Measurements from ENCODE around the gene ATF2. TPM values are rescaled to one million over a fixed set of nuclear protein-coding genes. Genes with fewer than 3 reads are reported as not detected.

The ATF2 gene
- total RNA-seq, 1 donor from 2014 or later, result 57.9 TPM

- no peak for DNase-seq (ENCODE audit: low spot score)
Observed at GRCh38 chr2:175080479-175080878, 87.5 kb downstream of the ATF2 start.

DNA sequence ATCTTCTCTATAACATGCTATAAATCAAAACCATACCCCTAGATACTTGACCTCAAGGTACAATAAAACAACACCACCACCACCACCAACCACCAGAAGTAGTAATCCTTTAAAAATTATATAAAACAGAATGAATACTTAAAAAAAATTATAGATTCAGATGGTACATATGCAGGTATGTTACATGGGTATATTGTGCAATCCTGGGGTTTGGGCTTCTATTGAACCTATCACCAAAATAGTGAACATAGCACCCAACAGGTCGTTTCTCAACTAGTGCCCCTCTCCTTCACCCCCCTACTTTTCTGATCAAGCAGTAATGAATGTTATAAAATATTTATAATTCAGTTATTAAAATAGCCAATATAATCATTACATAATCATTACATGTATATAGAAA lies 91.7 kb downstream of the ATF2 start:
- DNase-seq (ENCODE audit: low spot score), result no peak

DNA sequence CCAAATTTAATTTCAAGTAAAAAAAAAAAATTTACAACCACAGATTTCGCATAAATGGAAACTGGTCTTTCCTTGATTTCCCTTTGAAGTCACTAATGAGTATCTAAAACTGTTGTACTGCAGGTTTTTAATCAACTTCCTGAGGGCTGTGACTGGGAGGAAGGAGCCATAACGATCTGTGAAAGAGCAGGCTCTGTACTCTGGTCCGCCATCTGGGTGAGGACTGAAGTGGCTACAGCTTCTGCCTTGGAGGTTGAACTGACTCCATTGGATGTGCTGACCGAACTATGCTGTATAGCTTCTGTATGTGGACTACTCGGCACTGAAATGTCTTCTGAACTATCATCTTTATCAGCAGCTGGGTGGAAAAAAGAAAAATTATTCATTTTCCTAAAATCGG lies 93.5 kb downstream of the ATF2 start:
- DNase-seq (ENCODE audit: low spot score), result no peak

DNA sequence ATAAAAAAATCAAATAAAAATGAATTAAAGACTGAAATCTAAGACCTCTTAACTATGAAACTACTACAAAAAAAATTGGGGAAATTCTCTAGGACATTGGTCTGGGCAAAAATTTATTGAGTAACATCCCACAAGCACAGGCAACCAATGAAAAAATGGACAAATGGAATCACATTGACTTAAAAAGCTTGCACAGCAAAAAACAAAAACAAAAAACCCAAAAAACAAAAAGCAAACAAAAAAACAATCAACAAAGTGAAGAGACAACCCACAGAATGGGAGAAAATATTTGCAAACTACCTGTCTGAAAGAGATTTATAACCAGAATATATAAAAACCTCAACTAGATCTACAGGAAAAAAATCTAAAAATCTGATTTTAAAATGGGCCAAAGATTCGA lies 99.5 kb downstream of the ATF2 start:
- DNase-seq (ENCODE audit: low spot score), result no peak

GRCh38 chr2:175066411-175066810 lies 101.6 kb downstream of the ATF2 start:
- no peak for DNase-seq (ENCODE audit: low spot score)

DNA sequence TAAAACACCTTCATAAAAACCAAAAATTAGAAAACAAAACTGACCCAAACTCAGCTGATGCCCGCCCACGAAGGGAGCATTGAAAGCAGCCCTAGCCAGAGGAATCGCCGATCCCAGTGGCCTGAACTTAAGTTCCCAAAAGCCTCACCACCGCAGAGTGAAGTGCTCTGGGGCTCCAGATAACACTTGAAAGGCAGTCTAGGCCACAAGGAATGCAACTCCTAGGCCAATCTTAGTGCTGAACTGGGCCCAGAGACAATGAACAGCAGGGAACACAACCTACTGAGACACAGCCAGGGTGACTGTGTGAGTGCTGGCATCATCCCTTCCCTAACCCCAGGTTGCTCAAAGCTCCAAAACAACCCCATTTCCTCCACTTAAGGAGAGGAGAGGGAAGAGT lies 103.2 kb downstream of the ATF2 start:
- no peak for DNase-seq (ENCODE audit: low spot score)

GRCh38 chr2:175063741-175064140 lies 104.3 kb downstream of the ATF2 start:
- no peak for DNase-seq (ENCODE audit: low spot score)

DNA sequence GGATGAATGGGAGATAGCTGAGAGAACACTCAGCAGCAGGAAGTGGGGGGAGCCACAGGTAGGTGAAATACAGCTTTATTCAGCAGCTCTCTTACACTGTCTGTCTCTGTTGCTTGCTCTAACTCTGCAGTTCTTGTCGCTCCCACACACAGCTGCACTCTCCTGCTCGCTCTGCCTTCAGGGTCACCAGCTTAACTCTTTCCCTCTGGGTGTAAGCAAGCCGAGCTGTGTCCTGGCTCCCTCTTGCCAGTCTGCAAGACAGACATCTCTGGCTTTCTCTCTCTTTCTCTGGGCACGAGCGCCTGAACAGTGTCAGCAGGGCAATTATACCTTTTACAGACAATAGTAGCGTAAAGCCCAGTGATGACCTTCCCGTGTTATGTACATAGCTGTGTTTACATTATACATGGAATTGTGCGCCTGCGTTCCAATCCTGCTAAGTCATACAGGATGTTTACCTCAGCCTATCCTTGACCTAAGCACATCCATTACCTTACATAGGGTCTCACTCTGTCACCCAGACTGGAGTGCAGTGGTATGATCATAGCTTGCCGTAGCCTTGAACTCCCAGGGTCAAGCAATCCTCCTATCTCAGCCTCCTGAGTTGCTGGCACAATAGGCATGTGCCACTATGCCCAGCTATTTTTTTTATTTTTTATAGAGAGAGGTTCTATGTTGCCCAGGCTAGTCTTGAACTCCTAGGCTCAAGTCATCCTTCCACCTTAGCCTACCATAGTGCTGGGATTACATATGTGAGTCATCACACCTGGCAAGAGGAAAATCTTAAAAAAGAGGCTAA lies 105.0 kb downstream of the ATF2 start:
- DNase-seq (ENCODE audit: low spot score), result no peak

GRCh38 chr2:175057078-175057685 lies 110.8 kb downstream of the ATF2 start:
- no peak for DNase-seq (ENCODE audit: low spot score)

DNA sequence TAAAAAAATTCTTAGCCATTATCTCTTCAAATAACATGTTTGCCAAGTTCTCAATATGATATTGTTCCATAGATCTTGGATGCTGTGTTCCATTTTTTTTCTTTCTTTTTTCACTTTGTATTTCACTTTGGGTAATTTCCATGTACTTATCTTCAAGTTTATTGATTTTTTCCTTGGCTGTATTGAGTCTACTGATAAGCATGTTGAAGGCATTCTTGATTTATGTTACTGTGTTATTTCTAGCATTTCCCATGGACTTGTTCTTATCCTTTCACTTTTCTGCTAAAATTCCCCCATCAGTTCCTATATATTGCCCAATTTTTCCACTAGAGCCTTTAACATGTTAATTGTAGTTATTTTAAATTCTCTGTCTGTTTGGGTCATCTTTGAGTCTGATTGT lies 112.0 kb downstream of the ATF2 start:
- DNase-seq (ENCODE audit: low spot score), result no peak

DNA sequence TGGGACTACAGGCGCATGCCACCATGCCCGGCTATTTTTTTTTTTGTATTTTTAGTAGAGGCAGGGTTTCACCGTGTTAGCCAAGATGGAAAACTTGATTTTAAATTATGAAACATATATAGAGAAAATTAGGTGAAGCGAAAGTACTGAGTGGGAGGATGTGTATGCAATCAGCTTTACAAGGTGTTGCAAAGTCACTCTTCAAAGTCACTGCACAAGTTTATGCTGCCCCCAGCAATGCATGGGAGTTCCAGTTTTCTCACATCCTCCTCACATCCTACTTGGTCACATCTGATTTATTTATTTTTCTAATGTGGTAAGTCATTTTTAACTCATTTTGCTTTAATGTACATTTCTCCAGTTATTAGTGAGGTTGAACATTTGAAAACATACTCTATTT lies 113.7 kb downstream of the ATF2 start:
- DNase-seq (ENCODE audit: low spot score), result no peak

- DNase-seq (ENCODE audit: low spot score), result no peak
Observed at GRCh38 chr2:175049661-175050060, 118.3 kb downstream of the ATF2 start.

GRCh38 chr2:175048275-175048674 lies 119.7 kb downstream of the ATF2 start:
- no peak for DNase-seq (ENCODE audit: low spot score)

GRCh38 chr2:175039490-175039889 lies 128.5 kb downstream of the ATF2 start:
- no peak for DNase-seq (ENCODE audit: low spot score)

GRCh38 chr2:175039031-175039430 lies 129.0 kb downstream of the ATF2 start:
- DNase-seq (ENCODE audit: low spot score), result no peak

DNA sequence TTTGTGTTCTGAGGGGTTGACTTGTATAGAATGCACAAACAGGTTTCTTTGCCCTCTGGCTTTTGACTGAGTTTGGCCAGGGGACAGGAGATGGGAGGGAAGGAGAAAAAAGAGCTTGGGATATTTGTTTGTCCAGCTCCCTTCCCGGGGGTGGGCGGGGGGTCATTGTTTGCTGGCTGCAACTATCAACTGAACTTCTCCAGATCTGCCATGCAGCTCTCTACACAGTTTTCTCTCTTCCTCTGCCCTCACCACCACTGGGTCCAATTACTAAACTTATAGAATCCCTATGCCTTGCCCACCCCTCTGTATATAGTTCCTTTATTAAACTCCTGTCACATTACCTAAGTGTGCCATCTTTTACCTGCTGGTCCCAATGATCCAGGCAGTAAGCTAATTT lies 130.1 kb downstream of the ATF2 start:
- no peak for DNase-seq (ENCODE audit: low spot score)

DNA sequence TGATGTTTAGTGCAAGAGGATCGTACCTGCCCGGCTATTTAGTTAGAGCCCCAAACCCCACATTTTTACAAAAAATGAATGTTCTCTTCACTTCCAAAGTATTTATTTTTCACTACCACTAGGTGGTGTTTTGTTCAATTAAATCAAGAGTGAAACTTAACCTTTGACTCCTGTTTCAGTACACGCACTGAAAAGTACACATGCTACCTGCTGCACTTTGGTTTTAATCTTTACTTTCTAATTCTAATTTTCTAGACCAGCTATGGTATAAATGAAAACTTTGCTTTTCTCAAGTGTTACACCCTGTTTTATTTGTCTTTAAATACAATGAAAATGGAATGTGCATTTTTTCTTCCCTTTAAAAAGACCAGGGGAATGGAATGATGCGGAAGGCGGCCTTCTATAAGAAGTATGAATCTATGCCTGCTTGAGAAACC lies 131.4 kb downstream of the ATF2 start:
- no peak for DNase-seq (ENCODE audit: low spot score)

DNA sequence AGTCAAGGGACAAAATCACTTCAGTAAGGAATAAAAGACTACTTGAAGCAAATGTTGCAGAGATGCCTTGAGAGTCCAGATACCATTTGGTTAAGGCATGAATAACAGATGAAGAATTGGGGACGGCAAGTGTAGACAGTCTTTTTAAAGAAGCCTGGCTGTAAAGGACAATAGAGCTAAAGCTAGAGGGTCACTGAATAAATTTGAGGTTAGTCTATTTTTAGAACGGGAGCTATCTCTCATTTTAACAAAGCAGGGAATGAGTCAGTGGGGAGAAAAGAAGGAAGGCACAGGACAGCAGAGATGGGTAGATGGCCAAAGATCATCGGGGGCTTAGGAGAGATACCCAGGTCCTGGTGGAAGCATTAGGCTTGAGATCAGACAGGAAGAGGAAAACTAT lies 132.2 kb downstream of the ATF2 start:
- no peak for DNase-seq (ENCODE audit: low spot score)

DNA sequence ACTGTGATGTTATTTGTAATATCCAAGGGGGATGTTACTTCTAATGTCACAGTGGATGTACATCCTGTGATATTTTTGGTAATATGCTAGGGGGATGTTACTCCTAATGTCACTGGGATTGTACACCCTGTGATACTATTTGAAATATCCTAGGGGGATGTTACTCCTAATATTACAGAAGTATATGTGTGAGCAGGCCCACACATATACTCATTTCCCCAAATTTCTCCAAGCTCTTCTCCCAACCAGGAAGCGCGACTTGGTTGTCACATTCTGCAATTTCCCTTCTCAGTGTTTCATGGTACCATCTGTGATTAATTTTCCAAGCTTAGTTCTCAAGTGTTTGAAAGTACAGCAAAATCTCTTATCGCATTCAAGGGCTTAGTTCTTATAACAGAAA lies 133.3 kb downstream of the ATF2 start:
- no peak for DNase-seq (ENCODE audit: low spot score)

- DNase-seq (ENCODE audit: low spot score), result peak; percentile 48
Observed at GRCh38 chr2:175030380-175031271, 137.4 kb downstream of the ATF2 start.

GRCh38 chr2:175027755-175028154 lies 140.2 kb downstream of the ATF2 start:
- no peak for DNase-seq (ENCODE audit: low spot score)

- DNase-seq (ENCODE audit: low spot score), result no peak
Observed at GRCh38 chr2:175026385-175026784, 141.6 kb downstream of the ATF2 start.

GRCh38 chr2:175025946-175026345 lies 142.1 kb downstream of the ATF2 start:
- no peak for DNase-seq (ENCODE audit: low spot score)
